Neural cell (in vitro differentiated cells): ENCODE results near the gene HPSE2.

Experiments
- EZH2 ChIP-seq: fragments of 200-600, 300-800 bp; shearing (Covaris generic), sonication (generic); IDR thresholded peaks from 2 replicates; pipeline ENCODE4 v1.6.1; 2014; ENCODE audit warnings: antibody characterized with exemption, low read length, borderline replicate concordance, mild to moderate bottlenecking; ENCODE audit not compliant: insufficient read depth, poor library complexity, severe bottlenecking
- POLR2AphosphoS5 ChIP-seq: IDR thresholded peaks from 2 replicates; pipeline ENCODE4 v1.6.1; 2012
- TF ChIP-seq, protein P1 (sequence below): fragments of 450-650 bp; IDR thresholded peaks from 2 replicates; pipeline ENCODE4 v1.5.1; 2014; ENCODE audit warnings: antibody characterized with exemption, mild to moderate bottlenecking, moderate library complexity; ENCODE audit not compliant: poor library complexity, severe bottlenecking
- TF ChIP-seq, protein P2 (sequence below): IDR thresholded peaks from 2 replicates; pipeline ENCODE4 v1.6.1; 2012; ENCODE audit warnings: borderline replicate concordance

GRCh38 chr10:99013885-99014284 lies 221.8 kb downstream of the HPSE2 start:
- TF ChIP-seq, protein P1, sequence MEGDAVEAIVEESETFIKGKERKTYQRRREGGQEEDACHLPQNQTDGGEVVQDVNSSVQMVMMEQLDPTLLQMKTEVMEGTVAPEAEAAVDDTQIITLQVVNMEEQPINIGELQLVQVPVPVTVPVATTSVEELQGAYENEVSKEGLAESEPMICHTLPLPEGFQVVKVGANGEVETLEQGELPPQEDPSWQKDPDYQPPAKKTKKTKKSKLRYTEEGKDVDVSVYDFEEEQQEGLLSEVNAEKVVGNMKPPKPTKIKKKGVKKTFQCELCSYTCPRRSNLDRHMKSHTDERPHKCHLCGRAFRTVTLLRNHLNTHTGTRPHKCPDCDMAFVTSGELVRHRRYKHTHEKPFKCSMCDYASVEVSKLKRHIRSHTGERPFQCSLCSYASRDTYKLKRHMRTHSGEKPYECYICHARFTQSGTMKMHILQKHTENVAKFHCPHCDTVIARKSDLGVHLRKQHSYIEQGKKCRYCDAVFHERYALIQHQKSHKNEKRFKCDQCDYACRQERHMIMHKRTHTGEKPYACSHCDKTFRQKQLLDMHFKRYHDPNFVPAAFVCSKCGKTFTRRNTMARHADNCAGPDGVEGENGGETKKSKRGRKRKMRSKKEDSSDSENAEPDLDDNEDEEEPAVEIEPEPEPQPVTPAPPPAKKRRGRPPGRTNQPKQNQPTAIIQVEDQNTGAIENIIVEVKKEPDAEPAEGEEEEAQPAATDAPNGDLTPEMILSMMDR = no peak
- no peak for TF ChIP-seq EZH2
- TF ChIP-seq, protein P2, sequence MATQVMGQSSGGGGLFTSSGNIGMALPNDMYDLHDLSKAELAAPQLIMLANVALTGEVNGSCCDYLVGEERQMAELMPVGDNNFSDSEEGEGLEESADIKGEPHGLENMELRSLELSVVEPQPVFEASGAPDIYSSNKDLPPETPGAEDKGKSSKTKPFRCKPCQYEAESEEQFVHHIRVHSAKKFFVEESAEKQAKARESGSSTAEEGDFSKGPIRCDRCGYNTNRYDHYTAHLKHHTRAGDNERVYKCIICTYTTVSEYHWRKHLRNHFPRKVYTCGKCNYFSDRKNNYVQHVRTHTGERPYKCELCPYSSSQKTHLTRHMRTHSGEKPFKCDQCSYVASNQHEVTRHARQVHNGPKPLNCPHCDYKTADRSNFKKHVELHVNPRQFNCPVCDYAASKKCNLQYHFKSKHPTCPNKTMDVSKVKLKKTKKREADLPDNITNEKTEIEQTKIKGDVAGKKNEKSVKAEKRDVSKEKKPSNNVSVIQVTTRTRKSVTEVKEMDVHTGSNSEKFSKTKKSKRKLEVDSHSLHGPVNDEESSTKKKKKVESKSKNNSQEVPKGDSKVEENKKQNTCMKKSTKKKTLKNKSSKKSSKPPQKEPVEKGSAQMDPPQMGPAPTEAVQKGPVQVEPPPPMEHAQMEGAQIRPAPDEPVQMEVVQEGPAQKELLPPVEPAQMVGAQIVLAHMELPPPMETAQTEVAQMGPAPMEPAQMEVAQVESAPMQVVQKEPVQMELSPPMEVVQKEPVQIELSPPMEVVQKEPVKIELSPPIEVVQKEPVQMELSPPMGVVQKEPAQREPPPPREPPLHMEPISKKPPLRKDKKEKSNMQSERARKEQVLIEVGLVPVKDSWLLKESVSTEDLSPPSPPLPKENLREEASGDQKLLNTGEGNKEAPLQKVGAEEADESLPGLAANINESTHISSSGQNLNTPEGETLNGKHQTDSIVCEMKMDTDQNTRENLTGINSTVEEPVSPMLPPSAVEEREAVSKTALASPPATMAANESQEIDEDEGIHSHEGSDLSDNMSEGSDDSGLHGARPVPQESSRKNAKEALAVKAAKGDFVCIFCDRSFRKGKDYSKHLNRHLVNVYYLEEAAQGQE = no peak
- no peak for TF ChIP-seq POLR2AphosphoS5
